HG03432 (cell line): ENCODE results near the gene IWS1.
"Not testable (repeated sequence)": the region's sequence is repeated elsewhere in the genome, so short reads cannot be mapped to it uniquely, and the experiment has no call there.

Source experiments
- ATAC-seq: cut with Tn5 transposase; IDR thresholded peaks from one replicate; pipeline ENCODE4 v1.9.1; 2021; ENCODE audit warnings: mild to moderate bottlenecking, moderate library complexity; ENCODE audit not compliant: unreplicated experiment

The IWS1 gene

GRCh38 chr2:127526132-127527000 is at the start of gene IWS1:
IWS1 (minus strand) TSS chr2:127526489; CDS start chr2:127526208, 281 bp downstream.
- peak; percentile 91 for ATAC-seq

- ATAC-seq, result no peak
Observed at GRCh38 chr2:127575941-127576432, 49.7 kb upstream of the IWS1 start.

DNA sequence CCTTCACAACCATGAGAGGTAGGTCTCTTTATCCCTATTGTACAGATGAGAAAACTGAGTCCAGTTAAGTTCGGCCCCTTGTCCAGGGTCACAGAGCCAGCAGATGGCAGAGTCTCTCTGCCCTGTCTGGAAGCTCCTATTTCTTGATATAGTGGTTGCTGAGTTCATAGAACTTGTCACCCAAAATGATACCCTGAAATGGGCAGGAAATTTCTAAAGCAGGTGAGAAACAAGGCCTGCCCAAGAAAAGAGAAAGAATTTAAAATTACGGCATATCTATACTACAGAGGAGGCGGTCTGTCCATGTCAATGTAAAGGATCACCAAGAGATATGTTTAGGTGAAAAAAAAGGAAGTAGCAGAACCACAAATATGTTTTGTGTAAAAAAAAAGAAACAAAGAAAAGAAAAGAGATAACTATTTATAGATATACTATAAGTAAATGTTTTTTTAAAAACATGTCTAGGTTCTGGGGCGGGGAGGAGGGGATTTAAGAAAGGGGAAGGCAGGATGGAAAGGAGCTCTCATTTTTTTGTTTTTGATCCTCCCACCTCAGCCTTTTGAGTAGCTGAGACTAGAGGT is 49.0 kb upstream of the IWS1 start:
- no peak for ATAC-seq

GRCh38 chr2:127574656-127575055 is 48.4 kb upstream of the IWS1 start:
- no peak for ATAC-seq

GRCh38 chr2:127573771-127574170 is 47.5 kb upstream of the IWS1 start:
- no peak for ATAC-seq

- no peak for ATAC-seq
Observed at GRCh38 chr2:127573298-127573697, 47.0 kb upstream of the IWS1 start.

GRCh38 chr2:127572841-127573240 is 46.6 kb upstream of the IWS1 start:
- ATAC-seq, result no peak

GRCh38 chr2:127572352-127572751 is 46.1 kb upstream of the IWS1 start:
- not testable (repeated sequence) for ATAC-seq

DNA sequence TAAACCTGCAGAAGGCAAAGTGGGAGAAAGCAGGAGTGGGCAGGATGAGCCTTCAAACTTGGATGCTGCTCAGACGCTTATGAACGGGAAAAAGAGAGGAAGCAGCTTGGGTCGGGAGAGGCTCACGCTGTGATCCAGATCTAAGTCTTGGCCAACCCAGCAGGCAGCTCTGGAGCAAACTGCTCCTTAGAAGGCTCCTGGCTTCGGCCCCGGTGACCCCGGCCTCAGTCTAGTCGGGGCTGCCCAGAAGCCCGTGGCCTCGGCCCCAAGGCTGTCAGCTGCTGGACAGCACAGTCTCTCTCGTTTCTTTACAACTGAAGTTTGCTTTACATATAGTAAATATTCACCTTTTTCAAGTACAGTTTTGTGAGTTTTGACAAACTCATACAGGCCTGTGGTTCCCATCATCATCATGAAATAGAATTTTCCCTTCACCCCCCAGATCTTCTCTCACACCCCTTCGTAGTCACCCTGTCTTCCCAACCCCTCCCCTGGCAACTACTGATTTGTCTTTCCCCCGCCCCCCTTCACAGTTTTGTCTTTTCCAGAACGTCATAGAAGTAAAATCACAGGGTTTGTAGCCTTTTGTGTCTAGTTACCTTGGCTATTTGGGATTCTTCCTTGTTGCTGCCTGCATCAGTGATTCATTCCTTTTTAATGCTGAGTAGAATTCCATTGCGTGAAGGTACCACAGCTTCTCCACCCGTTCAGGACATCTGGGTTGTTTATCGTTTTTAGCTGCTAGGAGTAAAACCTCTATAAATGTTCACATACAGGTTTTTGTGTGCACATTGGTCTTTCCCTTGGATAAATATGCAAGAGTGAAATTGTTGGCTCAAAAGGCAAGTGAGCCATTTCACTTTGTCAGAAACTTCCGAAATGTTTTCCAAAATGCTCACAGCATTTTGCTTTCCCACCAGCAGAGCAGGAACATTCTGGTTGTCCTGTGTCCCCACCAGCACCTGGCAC is 44.3 kb upstream of the IWS1 start:
- ATAC-seq, result no peak

GRCh38 chr2:127569666-127570065 is 43.4 kb upstream of the IWS1 start:
- no peak for ATAC-seq

DNA sequence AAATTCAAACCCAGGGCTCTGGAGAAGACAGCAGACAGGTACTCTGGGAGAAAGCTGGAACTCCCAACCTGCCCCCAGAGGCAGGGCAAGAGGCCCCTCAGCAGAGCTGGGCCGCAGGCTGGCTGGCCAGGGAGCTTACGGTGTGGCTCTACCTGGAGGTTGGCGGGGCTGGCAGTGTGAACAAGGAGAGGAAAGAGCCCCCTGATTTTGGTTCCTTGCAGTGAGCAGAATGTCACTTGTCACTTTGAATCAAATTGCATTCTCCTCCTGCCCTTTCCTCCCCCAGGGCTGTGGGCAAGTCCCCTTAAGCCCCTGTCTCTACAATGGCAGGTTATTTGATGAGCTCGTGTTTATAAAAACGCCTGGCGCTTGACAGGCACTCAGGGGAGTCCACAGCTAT is 41.8 kb upstream of the IWS1 start:
- ATAC-seq, result no peak

GRCh38 chr2:127567351-127567854 is 41.1 kb upstream of the IWS1 start:
- ATAC-seq, result no peak

DNA sequence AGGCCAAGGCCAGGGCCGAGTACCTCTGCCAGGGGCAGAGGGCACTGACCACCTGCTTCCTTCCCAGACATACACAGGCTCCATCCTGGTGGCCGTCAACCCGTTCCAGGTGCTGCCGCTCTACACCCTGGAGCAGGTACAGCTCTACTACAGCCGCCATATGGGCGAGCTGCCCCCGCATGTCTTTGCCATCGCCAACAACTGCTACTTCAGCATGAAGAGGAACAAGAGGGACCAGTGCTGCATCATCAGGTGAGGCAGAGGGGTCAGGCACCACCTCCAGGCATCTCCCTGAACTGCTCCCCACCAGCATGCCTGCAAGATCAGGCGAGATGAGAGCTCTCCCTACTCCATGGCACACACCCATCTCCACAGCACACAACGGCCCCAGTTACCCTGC is 40.3 kb upstream of the IWS1 start:
- ATAC-seq, result no peak

GRCh38 chr2:127566139-127566417 is 39.8 kb upstream of the IWS1 start:
- no peak for ATAC-seq

GRCh38 chr2:127565261-127566138 is 39.2 kb upstream of the IWS1 start:
- ATAC-seq, result no peak

- ATAC-seq, result no peak
Observed at GRCh38 chr2:127564429-127565260, 38.4 kb upstream of the IWS1 start.

DNA sequence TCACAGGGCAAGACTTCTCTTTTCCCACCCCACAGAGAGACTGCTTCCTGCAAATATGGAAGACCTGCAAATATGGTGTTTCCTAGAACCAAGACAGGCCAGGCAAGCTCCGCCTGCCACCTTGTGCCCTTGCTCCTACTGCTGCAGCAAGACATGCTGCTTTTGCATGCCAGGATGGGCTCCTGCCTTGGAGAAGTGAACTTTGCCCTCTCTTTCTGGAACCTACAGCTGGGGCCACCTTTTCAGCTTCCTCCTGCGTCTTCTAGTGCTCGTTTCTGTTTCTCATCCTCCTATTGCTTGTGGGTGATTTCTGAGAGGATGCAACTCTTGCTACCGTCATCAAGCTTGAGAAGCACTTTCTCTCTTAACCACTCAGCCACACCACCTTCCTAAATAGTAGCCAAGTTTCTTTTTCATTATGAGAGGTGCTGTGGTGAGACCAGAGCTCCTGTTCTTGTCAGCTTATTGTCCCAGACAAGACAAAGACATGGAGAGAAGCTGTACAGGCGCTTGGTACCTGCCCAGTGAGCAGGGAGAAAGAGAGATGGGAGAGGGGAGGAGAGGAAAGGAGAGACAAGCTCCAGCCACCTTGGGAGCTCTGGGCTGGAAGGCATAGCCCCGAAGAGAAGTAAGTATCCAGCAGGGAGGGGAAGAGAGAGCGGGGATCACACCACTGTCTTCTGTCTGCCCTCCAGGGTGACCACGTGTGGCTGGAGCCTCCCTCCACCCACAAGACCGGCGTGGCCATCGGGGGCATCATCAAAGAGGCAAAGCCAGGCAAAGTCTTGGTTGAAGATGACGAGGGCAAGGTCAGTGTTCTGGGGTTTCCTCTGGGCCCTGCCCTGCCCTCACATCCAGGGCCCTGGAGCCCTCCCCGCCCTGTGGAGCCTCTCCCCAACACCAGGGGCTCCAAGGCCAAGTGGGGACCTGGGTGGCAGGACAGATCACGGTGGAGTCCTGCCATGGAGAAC is 37.5 kb upstream of the IWS1 start:
- ATAC-seq, result peak; percentile 96

DNA sequence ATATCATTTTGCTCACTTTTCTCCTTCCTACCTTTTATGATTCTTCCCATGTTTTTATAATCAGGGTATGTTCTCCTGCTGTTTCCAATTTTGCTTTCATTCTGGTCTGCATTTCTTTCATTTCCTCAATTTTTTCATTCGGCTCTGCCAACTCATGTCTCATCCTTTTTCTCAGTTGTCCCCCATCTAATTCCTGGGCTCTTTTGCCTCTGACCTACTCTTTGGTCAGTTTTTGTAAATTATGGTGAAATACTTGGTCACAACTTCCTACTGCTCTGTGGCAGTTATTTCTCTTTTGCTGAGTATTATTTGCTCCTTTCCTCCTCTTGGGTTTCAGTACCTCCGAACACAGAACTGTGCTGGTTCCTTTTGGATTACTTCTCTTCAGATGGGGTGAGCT is 36.6 kb upstream of the IWS1 start:
- ATAC-seq, result no peak
